Brain microvascular endothelial cell (primary cell): Measurements from ENCODE around the gene OR51T1.
A peak's percentile ranks its signal among the peaks of the same experiment; 100 is the strongest.

Source experiments
- DNase-seq: peaks from one replicate; pipeline ENCODE4 v3.0.0-alpha.2; 2020
- H3K27ac ChIP-seq: fragments of 250-450 bp; sonication (Bioruptor Pico); 2 replicates; pipeline ENCODE4 v1.5.1; 2020; ENCODE audit warnings: mild to moderate bottlenecking, moderate library complexity
- H3K27me3 ChIP-seq: fragments of 250-450 bp; sonication (Bioruptor Pico); replicated peaks from 2 replicates; pipeline ENCODE4 v1.5.1; 2020; ENCODE audit warnings: mild to moderate bottlenecking
- H3K36me3 ChIP-seq: fragments of 250-450 bp; sonication (Bioruptor Pico); replicated peaks from 2 replicates; pipeline ENCODE4 v1.5.1; 2020; ENCODE audit warnings: mild to moderate bottlenecking
- H3K4me3 ChIP-seq: 2 replicates; pipeline ENCODE4 v1.5.1; 2011; ENCODE audit warnings: low read depth, mild to moderate bottlenecking, control low read depth, low read length, moderate library complexity
- in situ Hi-C: cut with HindIII; loops from 2 replicates; pipeline ENCODE4 v1.10.0; 2017; ENCODE audit warnings: low sequenced_read_pairs, low pct_ligation_motif_present
- TF ChIP-seq, protein P1 (sequence below): IDR thresholded peaks from 2 replicates; pipeline ENCODE4 v1.5.1; 2011; ENCODE audit warnings: low read depth, mild to moderate bottlenecking, moderate library complexity, low read length, control low read depth, inconsistent platforms; ENCODE audit errors: missing control alignments

The OR51T1 gene

GRCh38 chr11:4919250-4919649, 37.5 kb downstream of the OR51T1 start, which contains the start of gene OR51G2:
OR51G2 (minus strand) TSS chr11:4919350; CDS start chr11:4915663, 3,687 bp downstream.
- in situ Hi-C loops, result no loop called here
- no peaks in the 10 kb centered on the region for H3K36me3 ChIP-seq
- DNase-seq, result no peak
- TF ChIP-seq, protein P1, sequence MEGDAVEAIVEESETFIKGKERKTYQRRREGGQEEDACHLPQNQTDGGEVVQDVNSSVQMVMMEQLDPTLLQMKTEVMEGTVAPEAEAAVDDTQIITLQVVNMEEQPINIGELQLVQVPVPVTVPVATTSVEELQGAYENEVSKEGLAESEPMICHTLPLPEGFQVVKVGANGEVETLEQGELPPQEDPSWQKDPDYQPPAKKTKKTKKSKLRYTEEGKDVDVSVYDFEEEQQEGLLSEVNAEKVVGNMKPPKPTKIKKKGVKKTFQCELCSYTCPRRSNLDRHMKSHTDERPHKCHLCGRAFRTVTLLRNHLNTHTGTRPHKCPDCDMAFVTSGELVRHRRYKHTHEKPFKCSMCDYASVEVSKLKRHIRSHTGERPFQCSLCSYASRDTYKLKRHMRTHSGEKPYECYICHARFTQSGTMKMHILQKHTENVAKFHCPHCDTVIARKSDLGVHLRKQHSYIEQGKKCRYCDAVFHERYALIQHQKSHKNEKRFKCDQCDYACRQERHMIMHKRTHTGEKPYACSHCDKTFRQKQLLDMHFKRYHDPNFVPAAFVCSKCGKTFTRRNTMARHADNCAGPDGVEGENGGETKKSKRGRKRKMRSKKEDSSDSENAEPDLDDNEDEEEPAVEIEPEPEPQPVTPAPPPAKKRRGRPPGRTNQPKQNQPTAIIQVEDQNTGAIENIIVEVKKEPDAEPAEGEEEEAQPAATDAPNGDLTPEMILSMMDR, result no peak
- H3K4me3 ChIP-seq, result no peak within 1 kb of the TSS
- H3K27me3 ChIP-seq, result no peaks in the 10 kb centered on the region
- no peak within 1 kb of the TSS for H3K27ac ChIP-seq

GRCh38 chr11:4921796-4922195, 40.1 kb downstream of the OR51T1 start:
- TF ChIP-seq, protein P1, result no peak
- Histone ChIP-seq H3K4me3 (no peak overlapping the region), H3K36me3 (no peaks in the 10 kb centered on the region), H3K27ac (no peak overlapping the region), H3K27me3 (no peaks in the 10 kb centered on the region)
- DNase-seq, result no peak
- in situ Hi-C loops, result no loop called here

DNA sequence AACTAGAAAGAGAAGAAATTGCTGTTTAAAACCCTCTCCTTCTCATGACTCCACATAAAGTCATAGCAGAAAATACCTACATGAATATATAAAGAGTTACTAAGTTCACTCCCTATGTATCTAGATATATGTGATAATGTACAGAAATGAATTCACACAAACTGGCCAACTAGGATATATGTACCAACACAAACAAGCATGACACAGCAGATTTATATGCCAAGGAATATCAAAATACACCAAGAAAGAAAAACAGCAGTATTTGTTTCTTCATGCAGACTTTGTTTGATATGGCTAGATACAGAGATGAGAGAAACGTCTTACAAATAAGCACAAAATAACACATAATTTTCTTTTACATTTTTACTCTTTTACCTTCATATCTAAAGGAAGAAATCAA, 40.6 kb downstream of the OR51T1 start:
- Histone ChIP-seq H3K4me3 (no peak overlapping the region), H3K27ac (no peak overlapping the region), H3K36me3 (no peaks in the 10 kb centered on the region), H3K27me3 (no peaks in the 10 kb centered on the region)
- DNase-seq, result no peak
- in situ Hi-C loops, result no loop called here
- TF ChIP-seq, protein P1, result no peak

GRCh38 chr11:4924239-4924638, 42.5 kb downstream of the OR51T1 start, which contains the start of gene OR51G1:
OR51G1 (minus strand) TSS chr11:4924339; CDS start chr11:4924339, 0 bp downstream.
- H3K27me3 ChIP-seq, result no peaks in the 10 kb centered on the region
- TF ChIP-seq, protein P1, result no peak
- no peak for DNase-seq
- H3K36me3 ChIP-seq, result no peaks in the 10 kb centered on the region
- in situ Hi-C loops, result no loop called here
- no peak within 1 kb of the TSS for H3K27ac ChIP-seq
- H3K4me3 ChIP-seq, result no peak within 1 kb of the TSS

DNA sequence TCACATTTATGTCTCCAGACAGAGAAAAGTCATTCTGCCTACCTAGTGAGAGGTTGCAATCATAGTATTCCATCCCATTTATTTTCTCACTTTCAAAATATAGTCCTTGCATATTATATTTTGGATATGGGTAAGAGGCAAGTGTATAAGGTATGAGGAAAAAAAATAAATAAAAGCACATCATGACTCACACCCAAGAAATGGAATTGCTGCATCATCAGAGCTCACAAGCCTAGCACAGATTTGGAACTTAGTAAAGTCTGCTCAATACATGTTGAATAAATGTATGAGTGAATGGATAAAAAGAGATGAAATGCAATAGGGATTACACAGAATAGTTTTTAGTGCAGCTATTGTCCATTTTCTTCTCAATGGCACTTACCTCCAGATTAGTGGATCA, 44.9 kb downstream of the OR51T1 start:
- H3K27ac ChIP-seq, result no peak overlapping the region
- TF ChIP-seq, protein P1, result no peak
- in situ Hi-C loops, result no loop called here
- H3K4me3 ChIP-seq, result no peak overlapping the region
- no peaks in the 10 kb centered on the region for H3K36me3 ChIP-seq
- no peaks in the 10 kb centered on the region for H3K27me3 ChIP-seq
- DNase-seq, result peak; percentile 16
